K562 (cell line): ENCODE data around the gene TMEM141.
"Not testable (repeated sequence)": the region's sequence is repeated elsewhere in the genome, so short reads cannot be mapped to it uniquely, and the experiment has no call there.

ENCODE experiments used
- ATF1 ChIP-seq, 2 experiments: fragments of 450-650 bp in 1 of 2; IDR thresholded peaks; 2 replicates each; pipeline ENCODE4 v1.6.1; 2016; ENCODE audit warnings: missing compliant biosample characterization in 1 of 2, missing genetic modification characterization in 1 of 2
- CTCF ChIP-seq, 3 experiments: IDR thresholded peaks in 2 of 3; conservative IDR thresholded peaks in 1 of 3; 2 replicates each; pipeline ENCODE4 v1.5.1; 2011 to 2012; ENCODE audit warnings: low read length in 3 of 3, mild to moderate bottlenecking in 3 of 3, control low read depth in 2 of 3, improper control_type of control experiment in 1 of 3, inconsistent platforms in 1 of 3, low read depth in 1 of 3, mixed read lengths in 1 of 3, moderate library complexity in 1 of 3; ENCODE audit not compliant: insufficient read depth in 2 of 3
- GATA2 ChIP-seq: sonication (generic); formaldehyde crosslinking; IDR thresholded peaks from 2 replicates; pipeline ENCODE4 v1.4.0; 2020; ENCODE audit warnings: mild to moderate bottlenecking, missing genetic modification reagents
- MTA2 ChIP-seq: fragments of 450-650 bp; IDR thresholded peaks from 2 replicates; pipeline ENCODE4 v1.6.1; 2016; ENCODE audit warnings: low read depth
- POLR2AphosphoS5 ChIP-seq: IDR thresholded peaks from 2 replicates; pipeline ENCODE4 v1.6.1; 2011; ENCODE audit warnings: mild to moderate bottlenecking, low read depth, low read length, moderate library complexity; ENCODE audit not compliant: control insufficient read depth, insufficient read depth
- SP1 ChIP-seq: sonication (generic); formaldehyde crosslinking; IDR thresholded peaks from 2 replicates; pipeline ENCODE4 v1.8.1; 2022; ENCODE audit warnings: mild to moderate bottlenecking, missing genetic modification reagents
- TARDBP ChIP-seq: fragments of 450-650 bp; IDR thresholded peaks from 2 replicates; pipeline ENCODE4 v1.6.1; 2016
- ZFP1 ChIP-seq: fragments of 450-650 bp; formaldehyde crosslinking; IDR thresholded peaks from 2 replicates; pipeline ENCODE4 v1.4.0; 2020; ENCODE audit warnings: mild to moderate bottlenecking, mixed read lengths

DNA sequence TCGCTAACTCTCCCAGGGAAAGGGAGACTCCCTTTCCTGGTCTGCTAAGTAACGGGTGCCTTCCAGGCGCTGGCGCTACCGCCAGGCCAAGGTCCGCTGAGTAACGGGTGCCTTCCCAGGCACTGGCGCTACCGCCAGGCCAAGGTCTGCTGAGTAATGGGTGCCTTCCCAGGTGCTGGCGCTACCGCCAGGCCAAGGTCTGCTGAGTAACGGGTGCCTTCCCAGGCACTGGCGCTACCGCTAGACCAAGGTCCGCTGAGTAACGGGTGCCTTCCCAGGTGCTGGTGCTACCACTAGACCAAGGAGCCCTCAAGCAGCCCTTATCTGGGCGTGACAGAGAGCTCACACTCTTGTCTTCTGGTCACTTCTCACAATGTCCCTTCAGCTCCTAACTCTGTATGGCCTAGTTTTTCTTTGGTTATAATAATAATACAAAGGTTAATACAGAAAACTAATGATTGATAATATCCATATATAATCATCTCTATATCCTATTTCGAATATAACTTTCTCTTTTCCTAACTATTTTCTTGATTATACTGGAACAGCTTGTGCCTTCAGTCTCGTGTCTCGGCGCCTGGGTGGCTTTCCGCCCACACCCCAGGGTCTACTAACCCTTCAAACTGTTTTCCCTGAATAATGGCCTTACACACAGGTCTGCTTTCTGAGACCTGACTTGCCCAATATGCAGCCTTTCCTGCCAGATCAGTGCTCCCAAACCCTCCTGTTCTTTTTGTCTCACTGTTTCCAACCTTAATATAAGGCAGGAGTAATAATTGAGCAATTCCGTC lies 5.4 kb upstream of the TMEM141 start:
- TF ChIP-seq CTCF (IDR thresholded peaks at IDR 0.05 in 2 of 3, conservative IDR thresholded peaks at IDR 0.05 in 1 of 3; ENCODE audit: insufficient read depth in 2 of 3, low read depth in 1 of 3, low read length in 3 of 3); MTA2; ZFP1 (CRISPR knock-in tag); GATA2 (CRISPR knock-in tag); POLR2AphosphoS5; ATF1 (CRISPR knock-in tag; IDR thresholded peaks at IDR 0.05); ATF1 (tag; IDR thresholded peaks at IDR 0.05); SP1 (CRISPR knock-in tag); TARDBP: not testable (repeated sequence)
